Epithelial cell of proximal tubule (primary cell): ENCODE data around the gene ELF2. TPM values are rescaled to one million over a fixed set of nuclear protein-coding genes. Genes with fewer than 3 reads are reported as not detected.
"Not testable (repeated sequence)": the region's sequence is repeated elsewhere in the genome, so short reads cannot be mapped to it uniquely, and the experiment has no call there.

ENCODE experiments used
- DNase-seq: peaks from one replicate; pipeline ENCODE4 v3.0.0-alpha.2; 2011; ENCODE audit warnings: low read depth
- H3K4me3 ChIP-seq: 2 replicates; pipeline ENCODE4 v1.5.1; 2011; ENCODE audit warnings: low read depth, mild to moderate bottlenecking, low read length
- CTCF ChIP-seq: conservative IDR thresholded peaks from 2 replicates; pipeline ENCODE4 v1.5.1; 2012; ENCODE audit warnings: low read depth, mild to moderate bottlenecking, low read length
- total RNA-seq: library from RNA; depleted of rRNA; stranded (reverse); fragments of >200 nt; gene quantifications from 2 replicates; pipeline ENCODE4 v1.2.3, GENCODE V29; 2015

ELF2 gene
- total RNA-seq, 1 donor from 2014 or later: 24.1 TPM

- H3K4me3 ChIP-seq: no peak overlapping the region
These were observed 152.3 kb downstream of the ELF2 start for GRCh38 chr4:139024686-139025085.

GRCh38 chr4:139022835-139023234 lies 154.2 kb downstream of the ELF2 start:
- DNase-seq: no peak
- no peak for TF ChIP-seq CTCF
- no peak overlapping the region for H3K4me3 ChIP-seq

More at GRCh38 chr4:139024686-139025085, 152.3 kb downstream of the ELF2 start:
- TF ChIP-seq CTCF: no peak
- no peak for DNase-seq

DNA sequence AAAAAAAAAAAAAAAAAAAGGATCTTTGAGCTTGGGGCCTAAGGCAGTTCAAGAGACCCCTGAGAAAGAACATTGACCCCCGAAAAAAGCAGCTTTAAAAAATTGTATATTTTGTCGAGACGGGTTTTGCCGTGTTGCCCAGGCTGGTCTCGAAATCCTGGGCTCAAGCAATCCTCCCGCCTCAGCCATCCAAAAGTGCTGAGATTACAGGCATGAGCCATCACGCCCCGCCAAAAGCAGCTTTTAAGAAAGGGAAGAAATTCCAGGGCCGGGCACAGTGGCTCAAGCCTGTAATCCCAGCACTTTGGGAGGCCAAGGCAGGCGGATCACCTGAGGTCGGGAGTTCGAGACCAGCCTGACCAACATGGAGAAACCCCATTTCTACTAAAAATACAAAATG lies 155.9 kb downstream of the ELF2 start:
- not testable (repeated sequence) for DNase-seq

GRCh38 chr4:139020384-139020783 lies 156.6 kb downstream of the ELF2 start:
- DNase-seq: no peak
- H3K4me3 ChIP-seq: peak overlapping the region; percentile 15
- TF ChIP-seq CTCF: no peak

More for the DNA sequence above, 155.9 kb downstream of the ELF2 start:
- H3K4me3 ChIP-seq: not testable (repeated sequence)

DNA sequence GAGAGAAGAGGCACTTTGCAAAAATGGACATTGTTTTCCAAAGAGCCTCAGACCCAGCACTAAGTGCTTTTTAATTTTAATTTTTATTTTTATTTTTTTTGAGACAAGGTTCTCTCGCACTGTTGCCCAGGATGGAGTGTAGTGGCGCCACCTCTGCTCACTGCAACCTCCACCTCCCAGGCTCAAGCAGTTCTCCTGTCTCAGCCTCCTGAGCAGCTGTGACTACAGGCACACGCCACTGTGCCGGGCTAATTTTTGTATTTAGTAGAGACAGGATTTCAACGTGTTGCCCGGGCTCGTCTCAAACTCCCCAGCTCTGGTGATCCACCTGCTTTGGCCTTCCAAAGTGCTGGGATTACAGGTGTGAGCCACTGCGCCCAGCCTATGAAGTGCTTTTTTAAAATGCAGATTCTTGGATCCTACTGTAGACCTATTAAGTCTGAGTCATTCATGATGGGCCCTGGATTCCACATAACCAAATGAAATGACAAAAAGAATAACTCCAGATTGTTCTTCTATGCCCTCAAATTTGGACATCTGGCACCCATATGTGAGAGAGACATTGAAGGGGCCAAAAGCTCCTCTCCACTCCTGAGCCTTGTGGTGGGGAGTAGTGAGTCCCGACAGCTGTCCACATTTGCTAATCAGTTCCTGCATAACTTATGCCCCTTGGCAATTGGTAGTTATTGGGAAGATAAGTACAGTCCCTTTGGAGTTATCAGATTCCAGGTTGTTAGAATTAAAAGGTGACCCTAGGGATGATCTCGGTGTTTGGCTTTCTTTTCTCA lies 157.9 kb downstream of the ELF2 start:
- TF ChIP-seq CTCF: no peak
- no peak for DNase-seq
- peak overlapping the region; percentile 85 for H3K4me3 ChIP-seq

DNA sequence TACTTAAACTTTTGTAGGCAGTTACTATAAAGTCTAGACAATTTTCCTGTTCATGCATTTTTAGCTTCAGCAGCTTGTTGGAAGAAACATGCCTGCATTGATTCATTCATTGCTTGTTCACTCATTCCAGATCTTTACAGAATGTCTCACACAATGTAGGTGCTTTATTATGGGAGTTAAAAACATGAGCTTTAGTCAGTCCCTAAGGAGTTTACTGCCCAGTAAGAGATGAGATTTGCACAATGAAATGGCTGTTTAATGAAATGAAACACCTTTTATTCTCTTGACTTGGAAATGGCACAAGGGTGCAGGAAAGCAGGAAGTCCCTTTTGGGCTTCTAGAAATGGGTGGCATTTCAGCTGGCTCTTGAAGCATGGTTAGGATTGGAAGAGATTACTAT lies 158.5 kb downstream of the ELF2 start:
- TF ChIP-seq CTCF: no peak
- DNase-seq: no peak
- peak overlapping the region; percentile 85 for H3K4me3 ChIP-seq

- TF ChIP-seq CTCF: no peak
- H3K4me3 ChIP-seq: peak overlapping the region; percentile 85
- no peak for DNase-seq
These were observed 159.2 kb downstream of the ELF2 start for GRCh38 chr4:139017861-139018260.
